KMS-11 (cell line): ENCODE results near the gene HBP1.

Experiments used
- H2AFZ ChIP-seq: fragments of 200-600 bp; sonication (generic); 2 replicates; pipeline ENCODE4 v1.6.1; 2016; ENCODE audit warnings: antibody characterized with exemption, mixed run types, low read depth
- H3K27ac ChIP-seq: fragments of 200-600 bp; sonication (generic); 2 replicates; pipeline ENCODE4 v1.6.1; 2016; ENCODE audit warnings: mild to moderate bottlenecking, mixed run types
- H3K27me3 ChIP-seq: fragments of 200-600 bp; sonication (generic); 2 replicates; pipeline ENCODE4 v1.6.1; 2017; ENCODE audit warnings: mild to moderate bottlenecking, low read depth, mixed run types, moderate library complexity; ENCODE audit not compliant: insufficient read depth
- H3K36me3 ChIP-seq: fragments of 200-600 bp; sonication (generic); 2 replicates; pipeline ENCODE4 v1.6.1; 2017; ENCODE audit warnings: mild to moderate bottlenecking, mixed run types; ENCODE audit not compliant: insufficient read depth
- H3K4me1 ChIP-seq: fragments of 200-600 bp; sonication (generic); 2 replicates; pipeline ENCODE4 v1.6.1; 2016; ENCODE audit warnings: mild to moderate bottlenecking, low read depth, mixed run types; ENCODE audit not compliant: poor library complexity, severe bottlenecking
- H3K4me2 ChIP-seq: fragments of 200-600 bp; sonication (generic); 2 replicates; pipeline ENCODE4 v1.7.0; 2016; ENCODE audit warnings: mild to moderate bottlenecking, mixed run types
- H3K4me3 ChIP-seq: fragments of 200-600 bp; sonication (generic); IDR thresholded peaks from 2 replicates; pipeline ENCODE4 v1.6.1; 2017; ENCODE audit warnings: low read depth, low read length, mixed read lengths; ENCODE audit not compliant: insufficient read depth
- H3K79me2 ChIP-seq: fragments of 200-600 bp; sonication (generic); 2 replicates; pipeline ENCODE4 v1.6.1; 2016; ENCODE audit warnings: low read depth, mixed run types; ENCODE audit not compliant: insufficient read depth
- H3K9ac ChIP-seq: fragments of 200-600 bp; sonication (generic); 2 replicates; pipeline ENCODE4 v1.6.1; 2016; ENCODE audit warnings: mild to moderate bottlenecking, mixed run types
- H4K20me1 ChIP-seq: fragments of 200-600 bp; sonication (generic); 2 replicates; pipeline ENCODE4 v1.6.1; 2016; ENCODE audit warnings: mild to moderate bottlenecking, mixed run types; ENCODE audit not compliant: insufficient read depth
- CTCF ChIP-seq: fragments of 200-600 bp; sonication (generic); conservative IDR thresholded peaks from 2 replicates; pipeline ENCODE4 v1.6.1; 2017; ENCODE audit warnings: low read depth, mild to moderate bottlenecking, antibody characterized with exemption, low read length, moderate library complexity, mixed read lengths

Gene HBP1

GRCh38 chr7:107125475-107125874 lies 43.3 kb upstream of the HBP1 start:
- H3K79me2 ChIP-seq, result no peaks in the 10 kb centered on the region
- peaks cover 26% of the 10 kb centered on the region for H3K4me1 ChIP-seq
- H3K4me2 ChIP-seq, result no peak overlapping the region; the same call in 1 of the 2 replicates
- H3K27ac ChIP-seq, result no peak overlapping the region
- no peaks in the 10 kb centered on the region for H4K20me1 ChIP-seq
- H3K4me3 ChIP-seq, result no peak overlapping the region
- no peak for TF ChIP-seq CTCF
- no peaks in the 10 kb centered on the region for H3K27me3 ChIP-seq
- H3K9ac ChIP-seq, result no peak overlapping the region
- H2AFZ ChIP-seq, result no peak overlapping the region
- H3K36me3 ChIP-seq, result no peaks in the 10 kb centered on the region

GRCh38 chr7:107128217-107128616 lies 40.6 kb upstream of the HBP1 start:
- Histone ChIP-seq H4K20me1 (no peaks in the 10 kb centered on the region), H3K4me1 (peaks cover 26% of the 10 kb centered on the region), H3K27me3 (no peaks in the 10 kb centered on the region), H3K4me2 (no peak overlapping the region), H3K4me3 (no peak overlapping the region), H3K79me2 (no peaks in the 10 kb centered on the region), H3K36me3 (no peaks in the 10 kb centered on the region), H3K27ac (no peak overlapping the region), H2AFZ (no peak overlapping the region), H3K9ac (no peak overlapping the region)
- TF ChIP-seq CTCF, result no peak

GRCh38 chr7:107128748-107129147 lies 40.1 kb upstream of the HBP1 start:
- Histone ChIP-seq H3K9ac (no peak overlapping the region), H3K27ac (no peak overlapping the region), H4K20me1 (no peaks in the 10 kb centered on the region), H2AFZ (no peak overlapping the region), H3K27me3 (no peaks in the 10 kb centered on the region), H3K36me3 (no peaks in the 10 kb centered on the region), H3K4me3 (no peak overlapping the region), H3K4me2 (no peak overlapping the region), H3K4me1 (peaks cover 26% of the 10 kb centered on the region), H3K79me2 (no peaks in the 10 kb centered on the region)
- TF ChIP-seq CTCF, result no peak

GRCh38 chr7:107130487-107131220 lies 38.1 kb upstream of the HBP1 start:
- TF ChIP-seq CTCF, result no peak
- Histone ChIP-seq H3K79me2 (no peaks in the 10 kb centered on the region), H3K36me3 (no peaks in the 10 kb centered on the region), H3K4me2 (no peak overlapping the region), H2AFZ (no peak overlapping the region), H3K9ac (no peak overlapping the region), H3K4me1 (peaks cover 19% of the 10 kb centered on the region), H3K27me3 (no peaks in the 10 kb centered on the region), H4K20me1 (no peaks in the 10 kb centered on the region), H3K4me3 (no peak overlapping the region), H3K27ac (no peak overlapping the region)
